B cell (primary cell): ENCODE measurements around the gene C10orf143. TPM values are rescaled to one million over a fixed set of nuclear protein-coding genes. Genes with fewer than 3 reads are reported as not detected.

ENCODE experiments used
- ATAC-seq: fragments of 200-7000 bp; cut with Tn5 transposase; one replicate; pipeline ENCODE4 v1.10.0; 2021; ENCODE audit warnings: low read depth, mild to moderate bottlenecking, moderate number of reproducible peaks, moderate library complexity
- CTCF ChIA-PET: fragments of 350-600 bp; sonication (Branson Sonifier 250); formaldehyde crosslinking; loops from one replicate; lab custom pipeline; 2021; ENCODE audit warnings: antibody characterized with exemption, inconsistent platforms; lab: Charles Lee
- POLR2A ChIA-PET: fragments of 350-600 bp; sonication (Branson Sonifier 250); formaldehyde crosslinking; loops from one replicate; lab custom pipeline; 2021; ENCODE audit warnings: antibody characterized with exemption; lab: Charles Lee
- DNase-seq: peaks from one replicate; pipeline ENCODE4 v3.0.0; 2013
- H2AFZ ChIP-seq: 2 replicates; pipeline ENCODE4 v1.6.1; 2012; ENCODE audit warnings: mild to moderate bottlenecking, low read depth, low read length; ENCODE audit not compliant: insufficient read depth, poor library complexity, severe bottlenecking
- H3K27ac ChIP-seq, 2 donors: 1 replicate in 1 of 2; 2 replicates in 1 of 2; pipeline ENCODE4 v1.5.1; 2012 to 2013; ENCODE audit warnings: low read length in 2 of 2, mild to moderate bottlenecking in 2 of 2, moderate library complexity in 1 of 2
- H3K27me3 ChIP-seq, 4 experiments: fragments of 200-600 bp in 1 of 4; sonication (generic) in 1 of 4; replicated peaks in 1 of 4; 1 replicate in 2 of 4; 2 replicates in 2 of 4; pipeline versions ENCODE4 v1.6.1 to v1.7.0; 2013 to 2016; ENCODE audit warnings: low read length in 3 of 4, mild to moderate bottlenecking in 2 of 4, mixed read lengths in 1 of 4, moderate library complexity in 1 of 4; ENCODE audit not compliant: insufficient read depth in 4 of 4, control insufficient read depth in 3 of 4; ENCODE audit errors: control extremely low read depth in 1 of 4
- H3K36me3 ChIP-seq, 2 experiments: replicated peaks in 1 of 2; 1 replicate in 1 of 2; 2 replicates in 1 of 2; pipeline versions ENCODE4 v1.6.1 to v1.7.1; 2013; ENCODE audit warnings: low read length in 1 of 2; ENCODE audit not compliant: insufficient read depth in 2 of 2, control insufficient read depth in 1 of 2; ENCODE audit errors: control extremely low read depth in 1 of 2, extremely low read depth in 1 of 2
- H3K4me1 ChIP-seq, 2 donors: fragments of 200-600 bp in 1 of 2; sonication (generic) in 1 of 2; 1 replicate in 1 of 2; 2 replicates in 1 of 2; pipeline versions ENCODE4 v1.5.1 to v1.6.1; 2013 to 2017; ENCODE audit warnings: low read length in 2 of 2; ENCODE audit not compliant: control insufficient read depth in 2 of 2, insufficient read depth in 2 of 2
- H3K4me2 ChIP-seq: replicated peaks from 2 replicates; pipeline ENCODE3; 2012; ENCODE audit warnings: mild to moderate bottlenecking, low read depth, low read length; ENCODE audit not compliant: poor library complexity, severe bottlenecking
- H3K4me3 ChIP-seq, 5 experiments: fragments of 200-600 bp in 1 of 5; sonication (generic) in 1 of 5; 1 replicate in 3 of 5; 2 replicates in 2 of 5; pipeline versions ENCODE4 v1.5.1 to v1.7.0; 2011 to 2016; ENCODE audit warnings: low read length in 4 of 5, mild to moderate bottlenecking in 4 of 5, low read depth in 2 of 5, control low read depth in 1 of 5, moderate library complexity in 1 of 5; ENCODE audit not compliant: insufficient read depth in 1 of 5; ENCODE audit errors: control extremely low read depth in 1 of 5, extremely low read depth in 1 of 5
- H3K79me2 ChIP-seq: fragments of 200-600 bp; sonication (generic); one replicate; pipeline ENCODE4 v1.6.0; 2016; ENCODE audit warnings: low read length; ENCODE audit not compliant: control insufficient read depth, insufficient read depth
- H3K9ac ChIP-seq: fragments of 200-600 bp; sonication (generic); 2 replicates; pipeline ENCODE4 v1.6.1; 2017; ENCODE audit warnings: mild to moderate bottlenecking, low read length, moderate library complexity
- H3K9me3 ChIP-seq, 3 donors: one replicate each; pipeline versions ENCODE4 v1.6.1 to v1.7.1; 2013; ENCODE audit warnings: low read length in 2 of 3; ENCODE audit not compliant: control insufficient read depth in 2 of 3, insufficient read depth in 1 of 3; ENCODE audit errors: control extremely low read depth in 1 of 3
- H4K20me1 ChIP-seq: 2 replicates; pipeline ENCODE4 v1.6.0; 2012; ENCODE audit warnings: mild to moderate bottlenecking, low read length; ENCODE audit not compliant: insufficient read depth, control insufficient read depth, poor library complexity, severe bottlenecking
- H3K27ac Mint-ChIP-seq: one replicate; pipeline ENCODE4 v1.8.0; 2021; ENCODE audit warnings: mixed read lengths
- H3K27me3 Mint-ChIP-seq: one replicate; pipeline ENCODE4 v1.8.0; 2021; ENCODE audit warnings: mixed read lengths
- H3K4me1 Mint-ChIP-seq: one replicate; pipeline ENCODE4 v1.8.0; 2021; ENCODE audit warnings: mixed read lengths
- H3K4me3 Mint-ChIP-seq: one replicate; pipeline ENCODE4 v1.8.0; 2021; ENCODE audit warnings: mixed read lengths
- H3K9me3 Mint-ChIP-seq: one replicate; pipeline ENCODE4 v1.8.0; 2022; ENCODE audit warnings: mixed read lengths; ENCODE audit not compliant: insufficient read depth
- EZH2 ChIP-seq: IDR thresholded peaks from 2 replicates; pipeline ENCODE4 v1.6.1; 2012; ENCODE audit warnings: borderline replicate concordance, low read depth, mild to moderate bottlenecking, moderate library complexity, low read length; ENCODE audit not compliant: insufficient read depth, poor library complexity, severe bottlenecking
- WGBS: methylation state at CpG from one replicate; pipeline ENCODE4 v1.1.5; 2013; ENCODE audit warnings: missing lambda C conversion rate; ENCODE audit not compliant: insufficient coverage; 5-methylcytosine and 5-hydroxymethylcytosine counted together
- intact Hi-C: fragments of 100-400 bp; cut with micrococcal nuclease; formaldehyde crosslinking; loops from one replicate; pipeline ENCODE4 v1.10.0; 2022
- polyA plus RNA-seq: library from polyadenylated mRNA; depleted of rRNA; stranded (reverse); fragments of >200 nt; gene quantifications from 2 replicates; pipeline ENCODE4 v1.2.3, GENCODE V29; 2012
- total RNA-seq, 2 donors: library from RNA; stranded (reverse); fragments of 120-200 nt in 1 of 2; gene quantifications; 1 replicate in 1 of 2; 2 replicates in 1 of 2; pipeline versions ENCODE4 v1.2.3 to v1.2.4, GENCODE V29; 2013 to 2022
- TF ChIP-seq, protein P1 (sequence below): fragments of 200-600 bp; IDR thresholded peaks from one replicate; pipeline ENCODE4 v1.8.0; 2022; ENCODE audit warnings: antibody characterized with exemption, mild to moderate bottlenecking

The C10orf143 gene
- total and polyA plus RNA-seq, 2 donors (not counting 1 experiment from before 2014, with no cell fraction given): 9.1 to 12.8 TPM

DNA sequence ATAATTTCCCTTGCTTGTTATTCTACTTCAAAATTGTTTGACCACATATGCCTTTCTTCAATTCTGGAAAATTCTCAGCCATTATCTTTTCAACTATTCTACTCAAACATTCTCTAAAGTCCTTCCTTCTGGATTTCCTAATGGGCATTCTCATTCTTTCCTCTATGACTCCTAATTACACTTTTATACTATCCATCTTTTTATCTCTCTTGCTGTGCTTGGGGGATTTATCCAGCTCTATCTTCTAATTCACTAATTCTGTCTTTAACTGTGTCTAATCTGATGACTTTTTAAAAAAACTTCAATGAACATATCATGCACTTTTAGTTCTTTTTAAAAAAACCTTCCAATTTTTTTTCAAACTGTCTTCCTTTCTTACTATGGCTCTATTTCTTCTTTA, 38.4 kb downstream of the C10orf143 start:
- Mint-ChIP-seq H3K27ac (no peak overlapping the region), H3K4me1 (no peaks in the 10 kb centered on the region), H3K27me3 (no peaks in the 10 kb centered on the region), H3K4me3 (no peak overlapping the region), H3K9me3 (peaks cover 5% of the 10 kb centered on the region)
- peaks cover 0 to 11% (median 7%) of the 10 kb centered on the region in 3 donors for H3K9me3 ChIP-seq
- no peaks in the 10 kb centered on the region for H3K36me3 ChIP-seq
- TF ChIP-seq, protein P1, sequence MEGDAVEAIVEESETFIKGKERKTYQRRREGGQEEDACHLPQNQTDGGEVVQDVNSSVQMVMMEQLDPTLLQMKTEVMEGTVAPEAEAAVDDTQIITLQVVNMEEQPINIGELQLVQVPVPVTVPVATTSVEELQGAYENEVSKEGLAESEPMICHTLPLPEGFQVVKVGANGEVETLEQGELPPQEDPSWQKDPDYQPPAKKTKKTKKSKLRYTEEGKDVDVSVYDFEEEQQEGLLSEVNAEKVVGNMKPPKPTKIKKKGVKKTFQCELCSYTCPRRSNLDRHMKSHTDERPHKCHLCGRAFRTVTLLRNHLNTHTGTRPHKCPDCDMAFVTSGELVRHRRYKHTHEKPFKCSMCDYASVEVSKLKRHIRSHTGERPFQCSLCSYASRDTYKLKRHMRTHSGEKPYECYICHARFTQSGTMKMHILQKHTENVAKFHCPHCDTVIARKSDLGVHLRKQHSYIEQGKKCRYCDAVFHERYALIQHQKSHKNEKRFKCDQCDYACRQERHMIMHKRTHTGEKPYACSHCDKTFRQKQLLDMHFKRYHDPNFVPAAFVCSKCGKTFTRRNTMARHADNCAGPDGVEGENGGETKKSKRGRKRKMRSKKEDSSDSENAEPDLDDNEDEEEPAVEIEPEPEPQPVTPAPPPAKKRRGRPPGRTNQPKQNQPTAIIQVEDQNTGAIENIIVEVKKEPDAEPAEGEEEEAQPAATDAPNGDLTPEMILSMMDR: no peak
- no peak for TF ChIP-seq EZH2
- no peaks in the 10 kb centered on the region for H3K27me3 ChIP-seq
- H3K4me3 ChIP-seq: no peak overlapping the region
- ATAC-seq (no peak), DNase-seq (no peak)
- POLR2A ChIA-PET: no interaction called here
- no peak overlapping the region for H2AFZ ChIP-seq
- no peaks in the 10 kb centered on the region for H4K20me1 ChIP-seq
- no peak overlapping the region for H3K27ac ChIP-seq
- H3K9ac ChIP-seq: no peak overlapping the region
- intact Hi-C loops: no loop called here
- no peaks in the 10 kb centered on the region for H3K4me1 ChIP-seq
- H3K79me2 ChIP-seq: no peaks in the 10 kb centered on the region
- no peak overlapping the region for H3K4me2 ChIP-seq
- CTCF ChIA-PET: no interaction called here

DNA sequence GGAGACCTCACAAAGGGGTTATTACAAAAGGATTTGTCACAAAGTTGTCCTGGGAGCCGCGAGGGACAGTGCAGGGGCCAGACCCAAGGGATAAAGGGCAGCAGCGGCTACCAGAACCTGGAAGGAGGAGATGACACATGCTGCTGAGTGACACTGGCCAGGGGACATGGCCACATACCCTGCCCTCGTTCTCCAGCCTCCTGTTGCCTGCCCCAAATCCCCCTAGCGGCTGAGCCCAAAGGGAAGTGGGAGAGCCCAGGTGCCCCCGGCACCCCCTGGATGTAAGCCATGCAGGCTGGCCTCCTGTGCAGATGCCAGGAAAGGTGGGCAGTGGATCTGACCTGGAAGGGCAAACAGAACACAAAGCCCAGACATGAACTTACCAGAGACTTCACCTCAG, 42.7 kb downstream of the C10orf143 start:
- H3K4me3 ChIP-seq: no peak overlapping the region
- H3K4me1 ChIP-seq: no peaks in the 10 kb centered on the region
- 99% methylated on average over 5 of the region's 6 CpGs for WGBS
- no peaks in the 10 kb centered on the region for H3K36me3 ChIP-seq
- CTCF ChIA-PET: no interaction called here
- ATAC-seq (no peak), DNase-seq (no peak)
- intact Hi-C loops: no loop called here
- TF ChIP-seq, protein P1: no peak
- TF ChIP-seq EZH2: no peak
- H3K9me3 Mint-ChIP-seq: peaks cover 5% of the 10 kb centered on the region
- H3K4me2 ChIP-seq: no peak overlapping the region
- H3K27ac Mint-ChIP-seq: no peak overlapping the region
- H3K9me3 ChIP-seq: peaks cover 0 to 6% (median 5%) of the 10 kb centered on the region in 3 donors
- H3K4me1 Mint-ChIP-seq: no peaks in the 10 kb centered on the region
- H3K27me3 Mint-ChIP-seq: no peaks in the 10 kb centered on the region
- no peak overlapping the region for H3K9ac ChIP-seq
- no peak overlapping the region for H3K27ac ChIP-seq
- H4K20me1 ChIP-seq: no peaks in the 10 kb centered on the region
- H3K4me3 Mint-ChIP-seq: no peak overlapping the region
- POLR2A ChIA-PET: no interaction called here
- no peaks in the 10 kb centered on the region for H3K79me2 ChIP-seq
- no peaks in the 10 kb centered on the region for H3K27me3 ChIP-seq
- H2AFZ ChIP-seq: no peak overlapping the region
